ENCODE results near the gene DNAJC15. TPM values are rescaled to one million over a fixed set of nuclear protein-coding genes. Genes with fewer than 3 reads are reported as not detected.

DNAJC15 gene
- polyA plus RNA-seq, 1 donor, result 19.1 TPM

DNA sequence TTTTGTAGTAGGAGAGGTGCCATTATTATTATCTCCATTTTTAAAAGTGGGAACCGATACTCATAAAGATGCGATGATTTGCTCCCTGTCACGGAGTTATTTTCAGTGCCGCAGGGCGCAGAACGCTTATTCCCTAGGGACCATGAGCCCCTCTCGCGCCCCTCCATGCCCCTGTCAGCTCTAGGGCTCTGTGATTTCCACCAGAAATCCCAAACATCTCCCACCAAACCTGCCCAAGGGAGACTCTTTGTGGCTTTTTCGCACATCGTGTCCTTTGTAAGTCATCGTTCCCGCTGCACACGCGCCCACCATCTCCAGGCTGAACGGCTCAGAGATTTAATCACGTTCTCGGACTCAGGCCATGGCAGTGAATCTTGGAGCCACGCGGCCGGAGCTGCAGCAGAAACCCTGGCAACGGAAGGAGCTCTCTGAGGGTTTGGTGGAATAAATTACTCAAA is 105.1 kb downstream of the DNAJC15 start:
- DNase-seq, result peak; percentile 43

DNA sequence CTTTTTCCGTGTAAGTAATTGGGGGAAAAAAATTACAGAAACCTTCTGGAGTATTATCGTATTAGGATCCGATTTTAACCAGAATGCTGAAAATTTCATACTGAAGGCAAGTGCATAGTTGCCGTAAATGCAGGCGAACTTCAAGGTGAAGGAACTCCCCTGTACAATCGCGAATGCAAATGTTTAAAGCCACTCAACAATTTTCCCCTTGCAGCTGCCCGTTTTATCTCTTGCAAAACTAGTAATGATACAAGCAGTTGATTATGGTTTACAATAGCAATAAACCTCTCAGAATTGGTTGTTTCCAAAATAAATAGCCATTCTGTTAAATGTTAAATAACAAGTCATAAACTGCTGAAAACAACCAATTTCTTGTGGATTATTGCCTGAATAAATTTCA is 105.7 kb downstream of the DNAJC15 start:
- no peak for DNase-seq

DNA sequence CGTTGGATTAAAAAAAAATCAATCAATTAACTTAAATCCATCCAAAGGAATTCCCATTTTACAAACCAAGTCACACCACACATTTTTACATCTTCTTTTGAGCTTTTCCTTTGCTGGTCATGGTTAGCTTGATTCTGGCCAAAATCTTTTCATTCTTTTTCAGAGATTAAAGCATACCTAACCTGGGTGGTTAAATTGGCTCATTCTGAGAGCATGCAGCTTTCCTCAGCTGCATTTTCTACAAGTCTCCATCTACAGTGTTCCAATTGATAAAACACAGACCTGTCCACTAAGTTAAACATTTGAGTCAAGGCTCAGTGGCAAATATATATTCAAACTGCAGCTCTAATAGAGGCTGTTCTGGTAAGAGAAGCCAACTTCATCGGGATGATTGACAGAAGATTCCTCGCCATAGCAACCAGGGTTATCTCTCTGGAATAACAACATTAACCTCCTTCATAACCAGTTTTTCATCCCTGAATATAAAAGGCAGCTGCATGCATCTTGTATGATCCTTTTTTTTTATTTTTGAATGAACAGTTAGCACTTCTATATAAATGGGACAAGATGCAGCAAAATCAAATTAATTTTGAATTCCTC is 106.2 kb downstream of the DNAJC15 start:
- no peak for DNase-seq

DNA sequence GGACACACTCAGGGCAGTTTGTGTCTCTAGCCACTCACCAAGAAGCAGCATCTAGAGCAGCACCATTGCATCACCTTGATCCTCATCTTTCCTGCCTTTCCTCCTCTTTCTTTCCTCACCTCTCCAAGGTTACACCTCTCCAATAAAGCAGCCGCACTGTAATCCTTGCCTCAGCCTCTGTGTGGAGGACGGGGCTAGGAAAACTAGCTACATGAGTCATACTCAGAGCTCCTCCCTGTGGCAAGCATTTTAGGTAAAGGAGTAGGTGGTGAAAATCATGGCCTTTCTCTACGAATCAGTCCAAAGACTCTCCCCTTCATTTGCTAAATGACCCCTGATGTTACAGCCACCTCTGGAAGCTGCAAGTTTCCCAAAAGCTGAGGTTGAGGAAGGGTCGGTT is 108.9 kb downstream of the DNAJC15 start:
- no peak for DNase-seq

DNA sequence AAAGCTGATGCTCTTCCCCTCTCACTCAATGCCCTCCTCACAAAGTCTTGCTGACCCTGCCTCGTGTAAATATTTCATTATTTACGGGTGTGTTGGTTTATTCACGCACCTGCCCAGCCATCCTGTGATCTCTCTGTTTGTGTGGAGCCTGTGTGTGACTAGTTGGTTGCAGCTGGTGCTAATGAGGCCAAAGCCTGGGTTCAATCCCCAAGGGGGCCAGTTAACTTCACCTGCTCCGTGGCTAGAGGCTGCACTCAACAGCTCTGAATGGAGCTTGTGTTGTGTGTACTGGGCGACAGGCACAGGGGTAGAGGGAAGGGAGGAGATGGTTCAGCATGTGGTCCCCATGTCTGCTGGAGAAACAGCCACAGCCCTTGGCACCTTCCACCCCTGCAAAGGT is 109.5 kb downstream of the DNAJC15 start:
- no peak for DNase-seq

DNA sequence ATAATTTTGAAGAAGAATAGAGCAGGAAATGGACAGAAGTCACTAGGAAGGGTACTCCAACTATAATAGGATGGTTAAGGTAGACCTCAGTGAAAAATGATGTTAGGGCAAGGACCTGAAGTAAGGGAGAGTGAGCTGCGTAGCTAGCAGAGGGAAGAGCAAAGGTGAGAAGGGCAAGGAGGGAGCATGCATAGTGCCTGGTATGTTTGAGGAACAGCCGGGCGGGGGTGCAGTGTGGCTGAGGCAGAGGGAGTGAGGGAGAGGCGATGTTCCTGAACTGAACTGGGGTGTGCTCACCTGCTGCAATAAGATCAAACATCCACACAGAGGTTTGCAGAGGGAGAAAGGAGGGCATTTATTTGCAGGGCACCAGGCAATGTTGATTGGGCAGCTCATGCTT is 110.4 kb downstream of the DNAJC15 start:
- no peak for DNase-seq

DNA sequence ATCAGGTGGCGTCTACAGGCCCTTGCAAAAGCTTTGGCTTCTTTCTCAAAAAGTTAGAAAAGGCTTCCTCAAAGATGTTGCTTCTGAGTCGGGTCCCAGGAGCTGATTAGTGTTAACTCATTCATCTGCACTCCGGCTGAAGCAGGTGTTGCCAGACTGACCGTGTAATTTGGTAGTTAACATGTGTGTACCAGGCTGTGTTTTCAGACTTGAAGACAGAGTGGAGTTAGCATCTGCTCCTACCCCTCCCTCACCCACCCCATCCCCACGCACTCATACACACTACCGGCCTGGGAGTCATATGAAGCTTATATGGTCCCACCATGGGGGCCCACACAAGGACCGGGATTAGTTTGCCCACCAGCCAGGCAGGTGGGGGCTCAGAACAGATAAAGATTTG is 111.5 kb downstream of the DNAJC15 start:
- DNase-seq, result no peak

DNA sequence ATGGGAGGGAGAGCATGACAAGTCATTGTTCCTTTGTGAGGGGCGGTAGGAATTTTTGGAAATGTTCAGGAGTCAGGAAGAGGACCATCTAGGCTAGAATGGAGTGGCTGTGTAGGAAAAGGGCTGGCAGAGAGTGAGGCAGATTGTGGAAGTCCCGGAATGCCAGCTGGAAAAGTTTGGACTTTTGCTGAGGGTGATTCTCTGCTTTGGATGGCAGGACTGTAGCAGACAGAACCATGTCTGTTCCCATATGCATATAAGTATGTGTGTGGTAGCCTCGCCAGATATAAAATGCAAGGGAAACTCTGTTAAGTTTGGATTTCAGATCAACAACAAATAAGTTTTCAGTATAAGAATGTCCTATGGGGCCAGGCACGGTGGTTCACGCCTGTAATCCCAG is 112.1 kb downstream of the DNAJC15 start:
- no peak for DNase-seq

DNA sequence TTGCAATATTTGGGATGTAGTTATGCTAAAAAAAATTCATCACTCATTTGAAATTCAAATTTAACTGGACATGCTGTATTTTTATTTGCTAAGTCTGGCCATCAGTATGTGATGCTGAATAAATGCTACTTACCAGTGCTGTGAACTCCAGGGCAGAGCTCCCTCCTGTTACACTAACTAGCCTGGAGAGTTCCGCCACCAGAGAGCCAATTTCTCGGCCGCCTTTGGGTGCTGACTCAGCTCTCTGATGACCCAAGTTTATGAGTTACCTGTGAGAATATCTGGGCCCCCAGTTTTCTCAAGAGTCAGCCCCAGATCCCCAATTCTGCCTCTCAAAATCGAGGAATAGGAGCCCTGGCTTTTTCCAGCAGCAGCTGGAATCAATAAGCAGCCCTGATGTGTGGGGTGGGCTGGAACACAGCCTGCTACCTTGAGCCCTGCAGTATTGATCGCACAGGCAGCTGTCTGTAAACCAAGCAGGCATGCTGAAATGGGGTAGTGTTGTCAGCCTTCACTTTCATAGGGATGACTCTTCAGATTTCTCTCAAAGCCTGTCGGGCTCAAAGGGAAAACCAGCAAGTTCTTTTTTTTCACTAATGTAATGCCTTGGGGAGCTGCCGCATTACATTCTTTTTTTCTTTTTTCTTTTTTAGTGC is 113.7 kb downstream of the DNAJC15 start:
- peak; percentile 48 for DNase-seq

DNA sequence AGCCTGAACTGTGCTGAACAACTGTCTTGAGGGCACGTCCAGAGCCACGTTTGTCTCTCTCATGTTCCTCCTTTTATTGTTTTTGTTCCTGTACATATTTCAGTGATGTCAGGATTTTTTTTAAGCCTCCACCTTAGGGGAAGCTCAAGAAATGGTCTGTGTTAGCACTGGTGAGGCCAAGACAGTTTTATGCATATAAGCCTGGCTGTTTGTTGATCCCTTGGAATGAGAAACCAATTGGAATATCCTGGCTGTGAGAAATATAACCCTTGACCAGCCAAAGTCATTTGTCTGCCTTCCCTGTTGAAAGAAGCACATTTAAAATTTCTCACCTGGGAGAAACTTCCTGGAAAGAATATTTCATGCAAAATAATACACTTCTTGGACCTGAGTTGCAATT is 115.8 kb downstream of the DNAJC15 start:
- DNase-seq, result no peak

DNA sequence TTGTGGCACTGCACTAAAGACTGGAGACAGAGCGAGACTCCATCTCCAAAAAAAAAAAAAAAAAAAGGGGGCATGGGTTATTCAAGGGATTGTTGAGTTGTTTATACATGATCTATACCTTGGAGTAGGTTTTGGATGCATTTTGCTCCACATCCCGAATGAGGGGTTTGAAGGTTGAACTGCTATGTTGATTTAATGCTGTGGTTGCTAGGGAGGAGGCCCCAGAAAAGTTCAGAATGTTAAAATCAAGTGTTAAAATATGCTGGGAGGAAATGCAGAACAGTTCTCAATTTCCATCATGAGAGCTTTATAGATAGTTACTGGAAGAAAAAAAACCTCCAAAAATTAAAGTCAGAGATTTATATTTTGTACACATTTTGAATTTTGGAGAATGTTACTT is 116.5 kb downstream of the DNAJC15 start:
- DNase-seq, result no peak

DNA sequence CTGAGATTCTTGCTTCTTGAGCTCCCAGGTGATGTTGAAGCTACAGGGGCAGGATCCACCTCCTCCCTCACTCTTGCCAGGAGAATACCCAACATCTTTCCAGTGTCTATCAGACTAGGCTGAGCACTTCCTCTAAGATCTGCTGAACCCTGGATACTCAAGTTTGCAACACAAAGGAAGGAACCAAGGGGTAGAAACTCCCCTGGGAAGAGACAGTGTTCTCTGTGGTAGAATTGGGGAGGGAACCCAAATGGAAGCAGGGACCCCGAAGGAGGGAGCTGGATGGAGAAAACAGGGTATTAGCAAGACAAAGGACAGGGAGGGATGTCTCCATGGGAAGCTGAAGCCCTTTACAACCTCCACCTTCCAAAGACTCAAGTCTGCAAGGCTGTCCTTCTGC is 117.6 kb downstream of the DNAJC15 start:
- DNase-seq, result no peak

DNA sequence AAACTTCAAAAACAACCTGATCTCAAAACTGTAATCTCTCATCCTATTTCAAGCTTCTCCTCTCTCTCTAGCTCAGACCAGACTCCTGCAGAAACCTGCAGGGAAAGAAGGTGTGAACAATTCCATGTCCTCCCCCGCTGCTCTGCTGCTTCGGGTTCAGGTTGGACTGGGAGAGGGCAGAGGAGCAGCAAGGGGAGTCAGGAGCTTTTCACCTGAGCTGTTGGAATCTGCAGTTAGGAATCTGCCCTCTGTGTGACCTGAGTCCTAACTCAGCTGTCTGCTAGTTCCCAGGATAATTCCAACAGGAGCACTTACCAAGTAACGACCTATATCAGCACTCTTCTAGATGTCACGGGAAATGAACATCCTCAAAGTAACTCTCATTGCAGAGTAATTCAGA is 118.3 kb downstream of the DNAJC15 start:
- no peak for DNase-seq

DNA sequence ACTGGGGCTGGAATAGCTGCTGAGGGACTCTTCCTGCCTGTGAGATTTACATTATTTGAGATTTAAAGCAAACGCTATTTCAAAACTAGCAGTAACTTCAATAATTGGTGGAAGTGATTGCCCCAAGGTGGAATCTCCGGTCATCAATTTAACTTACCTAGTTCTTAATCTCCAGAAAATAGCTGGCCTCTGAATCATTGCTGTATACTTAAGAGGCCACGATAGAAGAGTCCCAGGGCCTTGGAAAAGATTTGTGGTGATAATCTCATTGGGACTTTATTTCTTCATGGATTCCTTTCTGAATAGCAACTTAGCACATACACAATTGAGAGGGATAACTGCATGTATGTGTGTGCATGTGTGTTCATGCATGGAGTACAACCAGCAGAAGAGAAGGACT is 120.2 kb downstream of the DNAJC15 start:
- DNase-seq, result no peak

DNA sequence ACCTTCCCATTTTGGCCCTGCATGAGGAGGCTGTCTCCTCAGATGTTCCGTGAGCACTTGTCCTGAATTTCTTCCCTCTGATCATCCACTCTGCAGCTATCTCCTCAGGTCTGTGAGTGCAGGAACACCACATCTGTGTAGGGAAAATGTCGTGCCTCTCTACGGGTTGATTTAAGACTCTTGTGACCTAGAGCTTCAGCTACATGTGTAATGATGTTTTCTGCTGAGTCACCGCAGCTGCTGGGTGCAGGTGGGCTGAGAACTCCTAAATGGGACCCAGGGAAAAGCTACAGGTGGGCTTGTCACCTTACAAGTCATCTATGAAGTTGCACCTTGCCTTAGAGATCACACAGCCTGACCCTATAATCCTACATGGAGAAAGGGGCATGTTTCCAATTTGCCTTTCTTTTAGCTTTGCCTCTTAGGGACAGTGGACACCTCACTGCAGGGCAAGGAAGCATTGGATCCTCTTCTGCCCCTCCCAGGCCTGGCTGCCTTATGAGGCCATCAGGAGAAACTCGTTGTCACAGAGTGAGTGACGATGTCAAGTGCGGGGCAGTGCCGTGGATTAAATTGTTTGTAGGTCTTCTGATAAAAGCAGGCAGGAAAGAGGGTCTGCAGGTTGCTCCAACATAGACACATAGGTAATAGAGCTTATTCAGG is 122.3 kb downstream of the DNAJC15 start:
- no peak for DNase-seq

DNA sequence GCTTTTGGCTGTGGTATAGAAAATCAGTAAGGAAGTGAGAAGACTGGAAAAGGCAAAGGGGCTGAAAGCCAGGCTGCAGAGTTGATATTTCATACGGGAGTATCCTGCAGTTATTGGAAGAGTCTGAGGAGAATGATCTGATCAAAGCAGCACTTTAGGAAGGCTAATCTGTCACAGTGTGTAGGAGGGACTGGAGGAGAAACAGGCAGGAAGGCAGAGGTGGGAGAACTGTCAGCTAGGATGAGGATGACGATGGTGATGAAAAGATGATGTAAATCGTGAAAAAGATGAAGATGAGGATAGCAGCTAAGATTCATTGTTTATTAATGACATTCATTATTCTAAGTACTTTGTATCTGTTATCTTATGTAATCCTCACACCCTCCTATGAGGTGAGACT is 123.0 kb downstream of the DNAJC15 start:
- DNase-seq, result no peak

DNA sequence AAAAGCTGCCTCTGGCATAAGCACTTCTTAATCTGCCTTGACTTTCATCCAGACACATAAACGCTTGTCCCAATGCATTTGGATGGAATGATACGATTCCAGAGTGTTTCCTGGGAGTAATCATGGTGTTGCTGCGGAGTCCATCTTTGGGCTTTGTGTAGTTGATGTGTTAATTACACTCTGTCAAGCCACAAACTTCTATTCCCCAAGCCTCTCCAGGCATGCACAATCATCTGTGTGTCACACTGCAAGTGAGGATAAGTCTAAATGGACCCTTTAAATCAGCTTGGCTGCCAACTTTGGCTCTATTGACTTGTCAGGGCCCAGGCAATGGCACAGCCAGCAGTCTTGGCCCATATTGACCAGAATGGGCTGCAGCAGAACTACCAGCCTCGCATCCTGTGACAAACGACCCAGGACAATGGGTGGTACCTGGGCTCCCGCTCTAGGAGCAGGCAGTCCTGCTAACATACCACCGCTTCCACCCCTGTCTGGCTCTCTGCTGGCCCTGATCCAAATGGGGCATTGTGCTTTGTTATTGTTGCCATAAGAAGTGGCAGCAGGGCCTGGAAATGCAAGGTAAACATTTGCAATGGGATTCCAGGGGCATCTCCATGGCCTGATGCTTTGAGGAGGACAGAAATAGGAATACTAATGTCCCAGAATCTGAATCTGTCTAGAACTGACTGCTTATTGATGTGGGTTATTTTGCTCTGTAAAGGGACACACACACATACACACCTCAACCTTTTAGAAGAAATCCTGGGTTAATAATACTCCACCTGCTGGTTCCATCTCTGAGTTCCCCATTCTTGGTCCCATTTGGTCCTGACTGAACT is 127.2 kb downstream of the DNAJC15 start:
- DNase-seq, result no peak

DNA sequence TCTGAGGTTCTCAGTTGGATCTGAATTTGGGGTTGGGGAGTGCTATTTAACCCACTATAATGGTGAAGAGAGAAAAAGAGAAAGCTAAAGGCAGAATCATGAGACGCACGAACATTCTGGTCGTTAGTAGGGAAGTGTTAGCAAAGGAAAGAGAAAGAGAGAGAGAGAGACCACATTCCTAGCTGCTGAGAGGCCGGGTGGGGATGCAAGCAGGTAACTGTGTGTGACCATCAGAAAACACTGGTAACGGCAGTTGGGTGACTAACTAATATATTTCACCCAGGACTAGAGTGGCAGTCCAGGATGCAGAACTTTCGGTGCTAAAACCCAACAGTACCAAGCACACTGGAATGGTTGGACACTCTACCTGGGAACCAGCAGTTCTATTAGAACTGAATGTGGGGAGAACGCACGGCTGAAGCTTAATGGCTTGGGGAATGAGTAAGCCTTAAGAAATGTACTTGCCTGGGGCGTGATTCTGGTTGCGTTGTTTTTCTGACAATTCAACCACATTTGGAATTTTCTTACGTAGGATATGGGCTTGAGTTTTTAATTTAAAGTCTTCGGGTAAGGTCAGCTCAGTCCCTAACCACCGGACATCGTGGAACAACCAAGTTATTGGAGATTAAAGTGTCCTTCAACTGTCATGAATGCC is 130.2 kb downstream of the DNAJC15 start:
- no peak for DNase-seq

DNA sequence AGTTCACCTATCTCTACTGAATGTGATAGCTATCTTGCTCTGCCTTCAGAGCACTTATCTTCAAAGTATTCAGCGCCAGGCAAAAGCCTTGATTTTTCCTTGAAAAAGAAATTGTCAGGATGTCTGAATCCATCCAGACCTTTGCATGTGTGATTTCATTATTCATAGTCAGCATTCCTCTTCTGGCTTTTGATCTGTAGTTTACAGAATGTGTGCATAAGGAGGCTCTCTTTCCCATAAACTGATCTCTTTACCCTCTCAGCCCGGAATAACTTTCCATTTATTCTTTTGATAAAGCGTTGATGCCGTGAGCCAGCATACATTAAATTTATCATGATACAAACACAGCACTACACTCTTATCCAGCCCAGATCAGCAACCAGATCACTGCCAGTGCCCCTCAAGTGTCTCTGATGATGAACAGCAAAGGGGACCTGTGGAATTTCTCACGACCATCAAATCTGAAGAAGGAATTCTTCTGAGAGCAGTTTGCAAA is 130.8 kb downstream of the DNAJC15 start:
- no peak for DNase-seq

DNA sequence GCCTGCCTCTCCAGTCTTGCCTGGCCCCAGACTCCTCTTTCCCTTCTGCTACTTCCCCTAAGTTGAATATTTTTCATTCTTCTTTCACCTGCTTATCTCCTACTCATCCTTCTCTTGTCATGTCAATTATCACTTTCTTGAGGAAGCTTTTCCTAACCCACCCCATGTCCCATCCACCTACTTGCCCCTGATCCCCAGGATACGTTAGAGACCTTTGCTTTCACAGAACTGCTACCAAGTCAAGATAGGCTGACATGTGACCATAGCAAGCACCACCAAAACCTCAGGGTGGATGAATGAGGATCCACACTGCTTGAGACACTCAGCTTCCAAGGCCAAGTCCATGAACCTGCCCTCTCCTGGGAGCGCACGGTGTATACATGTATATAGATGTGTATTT is 131.5 kb downstream of the DNAJC15 start:
- no peak for DNase-seq

DNA sequence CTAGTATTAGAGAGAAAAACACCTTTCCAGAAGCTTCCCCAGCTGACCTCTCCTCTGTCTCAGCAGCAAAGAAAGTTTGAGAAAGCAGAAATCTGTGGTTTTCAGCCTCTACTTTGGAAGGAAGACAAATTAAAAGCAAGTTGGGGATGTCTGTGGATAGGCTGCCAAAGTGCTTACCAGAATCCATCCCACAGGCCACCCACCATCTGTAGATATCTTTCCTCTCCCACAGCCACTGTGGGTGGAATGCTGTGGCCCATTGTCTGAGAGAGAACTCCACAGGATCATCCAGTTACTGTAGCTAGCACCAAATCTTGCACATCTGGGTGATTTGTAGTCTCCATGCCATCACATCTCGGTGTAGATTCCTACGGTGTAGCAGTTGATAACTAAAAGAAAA is 133.5 kb downstream of the DNAJC15 start:
- no peak for DNase-seq

DNA sequence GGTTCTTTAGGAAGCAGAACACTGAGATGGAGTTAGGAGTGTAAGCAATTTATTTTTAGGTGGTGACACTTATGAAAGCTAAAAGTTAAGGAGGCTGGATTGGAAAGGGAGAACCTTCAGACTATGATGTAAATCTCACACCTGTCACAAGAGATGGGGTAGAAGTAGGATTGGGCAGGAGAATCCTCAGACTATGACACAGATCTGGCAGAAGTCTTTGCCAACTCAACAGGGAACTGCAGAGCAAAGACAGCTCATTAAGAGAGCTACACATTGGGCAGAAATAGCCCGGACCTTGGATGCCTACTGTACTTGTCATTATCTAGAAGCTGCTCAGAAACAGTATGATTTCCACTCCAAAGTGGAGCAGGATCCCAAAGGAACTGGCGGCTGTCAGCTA is 134.4 kb downstream of the DNAJC15 start:
- no peak for DNase-seq

DNA sequence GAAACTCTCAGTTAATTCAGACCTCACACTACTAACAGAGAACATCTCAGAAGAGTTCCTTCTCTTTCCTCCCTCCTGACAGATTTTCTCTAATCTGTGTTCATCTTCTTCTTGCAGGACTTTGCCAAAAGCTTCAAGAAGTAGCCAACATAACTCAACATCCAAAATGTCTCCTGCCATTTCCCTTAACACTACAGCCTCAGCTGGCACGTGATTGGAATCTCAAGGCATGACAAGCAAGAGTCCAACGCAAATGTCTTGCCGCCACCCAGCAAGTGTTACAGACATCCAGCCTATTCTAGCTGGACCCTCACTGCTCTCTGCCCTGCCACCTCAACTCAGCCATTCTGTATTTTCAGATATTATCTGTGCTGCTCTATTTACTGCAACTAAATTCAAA is 135.1 kb downstream of the DNAJC15 start:
- no peak for DNase-seq
